Skin epidermis (tissue), 12 donors: ENCODE results near the gene TEKT5.
"Not testable (repeated sequence)": the region's sequence is repeated elsewhere in the genome, so short reads cannot be mapped to it uniquely, and the experiment has no call there.

Source experiments
- H3K27ac ChIP-seq, 21 experiments: fragments of 200-600 bp; sonication (generic) in 11 of 21; one replicate each; pipeline ENCODE4 v1.5.0; 2020; ENCODE audit warnings: mild to moderate bottlenecking in 3 of 21, inconsistent platforms in 2 of 21, moderate library complexity in 2 of 21
- H3K4me3 ChIP-seq, 7 experiments: fragments of 200-600 bp; sonication (generic) in 2 of 7; one replicate each; pipeline ENCODE4 v1.5.0; 2020; ENCODE audit warnings: inconsistent platforms in 2 of 7, mild to moderate bottlenecking in 2 of 7, moderate library complexity in 1 of 7

Gene TEKT5

GRCh38 chr16:10641555-10641952 is 53.2 kb downstream of the TEKT5 start:
- Histone ChIP-seq H3K4me3 (no peak overlapping the region), H3K27ac (no peak overlapping the region)

- no peak overlapping the region for H3K4me3 ChIP-seq
- H3K27ac ChIP-seq, result no peak overlapping the region
Observed at GRCh38 chr16:10640934-10641333, 53.8 kb downstream of the TEKT5 start.

GRCh38 chr16:10638101-10638500 is 56.6 kb downstream of the TEKT5 start:
- no peak overlapping the region for H3K4me3 ChIP-seq
- no peak overlapping the region for H3K27ac ChIP-seq

GRCh38 chr16:10637337-10638037 is 57.2 kb downstream of the TEKT5 start:
- Histone ChIP-seq H3K4me3 (no peak overlapping the region), H3K27ac (no peak overlapping the region)

- Histone ChIP-seq H3K4me3 (no peak overlapping the region), H3K27ac (no peak overlapping the region)
Observed at GRCh38 chr16:10635365-10636021, 59.2 kb downstream of the TEKT5 start.

- not testable (repeated sequence) for H3K4me3 ChIP-seq, H3K27ac ChIP-seq
Observed at GRCh38 chr16:10633429-10633828, 61.3 kb downstream of the TEKT5 start.

GRCh38 chr16:10631886-10632285 is 62.8 kb downstream of the TEKT5 start:
- no peak overlapping the region for H3K27ac ChIP-seq

GRCh38 chr16:10629592-10629963 is 65.2 kb downstream of the TEKT5 start:
- no peak overlapping the region for H3K4me3 ChIP-seq
- no peak overlapping the region for H3K27ac ChIP-seq

More at GRCh38 chr16:10631886-10632285, 62.8 kb downstream of the TEKT5 start:
- no peak overlapping the region for H3K4me3 ChIP-seq

- Histone ChIP-seq H3K27ac (no peak overlapping the region), H3K4me3 (no peak overlapping the region)
Observed at GRCh38 chr16:10625595-10626357, 69.0 kb downstream of the TEKT5 start.

- Histone ChIP-seq H3K4me3 (no peak overlapping the region), H3K27ac (no peak overlapping the region)
Observed at GRCh38 chr16:10624527-10624926, 70.2 kb downstream of the TEKT5 start.

GRCh38 chr16:10623059-10623458 is 71.7 kb downstream of the TEKT5 start:
- Histone ChIP-seq H3K27ac (no peak overlapping the region), H3K4me3 (no peak overlapping the region)

GRCh38 chr16:10622036-10622921 is 72.5 kb downstream of the TEKT5 start:
- Histone ChIP-seq H3K4me3 (no peak overlapping the region), H3K27ac (peak overlapping the region in 1 of 21 experiments; percentile 64)

GRCh38 chr16:10621216-10621949 is 73.3 kb downstream of the TEKT5 start:
- peak overlapping the region in 1 of 21 experiments; percentile 64 for H3K27ac ChIP-seq

GRCh38 chr16:10620120-10620519 is 74.6 kb downstream of the TEKT5 start:
- no peak overlapping the region for H3K4me3 ChIP-seq
- peak overlapping the region in 14 of 21 experiments; percentile 5 to 92 (median 62) for H3K27ac ChIP-seq

More at GRCh38 chr16:10621216-10621949, 73.3 kb downstream of the TEKT5 start:
- H3K4me3 ChIP-seq, result not testable (repeated sequence)

GRCh38 chr16:10619271-10619849 is 75.4 kb downstream of the TEKT5 start:
- peak overlapping the region in 18 of 21 experiments; percentile 36 to 92 (median 70) for H3K27ac ChIP-seq
- H3K4me3 ChIP-seq, result peak overlapping the region in 4 of 7 experiments; percentile 0 to 24 (median 6)

- Histone ChIP-seq H3K4me3 (peak overlapping the region in 4 of 7 experiments; percentile 0 to 24 (median 6)), H3K27ac (peak overlapping the region in 18 of 21 experiments; percentile 44 to 92 (median 70))
Observed at GRCh38 chr16:10618710-10619209, 76.0 kb downstream of the TEKT5 start.

GRCh38 chr16:10617662-10618420 is 76.9 kb downstream of the TEKT5 start:
- Histone ChIP-seq H3K4me3 (peak overlapping the region in 1 of 7 experiments; percentile 14), H3K27ac (peak overlapping the region in 13 of 21 experiments; percentile 1 to 92 (median 77))
